ENCODE results near the gene OSER1. TPM values are rescaled to one million over a fixed set of nuclear protein-coding genes. Genes with fewer than 3 reads are reported as not detected.

Gene OSER1
- total RNA-seq, 4 donors from 2014 or later: 45.2 to 94.4 (median 71.0) TPM

GRCh38 chr20:44151621-44152416 is 58.8 kb downstream of the OSER1 start:
- 60% methylated on average over 14 of the region's 14 CpGs for WGBS
- peak overlapping the region; percentile 85 to 95 (median 92) for H3K27ac ChIP-seq (replicated peaks in 1 of 4)

GRCh38 chr20:44146272-44146671 is 64.3 kb downstream of the OSER1 start:
- Histone ChIP-seq H3K4me3 (no peak overlapping the region), H3K9me3 (no peaks in the 10 kb centered on the region), H3K4me1 (peaks cover 62 to 100% (median 89%) of the 10 kb centered on the region in 4 donors), H3K27ac (replicated peaks in 1 of 4) (peak overlapping the region; percentile 85 to 95 (median 92)), H3K36me3 (peaks cover 0 to 4% (median 0%) of the 10 kb centered on the region in 4 donors), H3K27me3 (no peaks in the 10 kb centered on the region)
- WGBS: 23% methylated on average over 4 of the region's 4 CpGs
- TF ChIP-seq POLR2AphosphoS5 (IDR thresholded peaks at IDR 0.05) (no peak), EP300 (IDR thresholded peaks at IDR 0.05) (no peak), POLR2A (IDR thresholded peaks at IDR 0.05; ENCODE audit: low read depth) (no peak)
- TF ChIP-seq, protein P1, sequence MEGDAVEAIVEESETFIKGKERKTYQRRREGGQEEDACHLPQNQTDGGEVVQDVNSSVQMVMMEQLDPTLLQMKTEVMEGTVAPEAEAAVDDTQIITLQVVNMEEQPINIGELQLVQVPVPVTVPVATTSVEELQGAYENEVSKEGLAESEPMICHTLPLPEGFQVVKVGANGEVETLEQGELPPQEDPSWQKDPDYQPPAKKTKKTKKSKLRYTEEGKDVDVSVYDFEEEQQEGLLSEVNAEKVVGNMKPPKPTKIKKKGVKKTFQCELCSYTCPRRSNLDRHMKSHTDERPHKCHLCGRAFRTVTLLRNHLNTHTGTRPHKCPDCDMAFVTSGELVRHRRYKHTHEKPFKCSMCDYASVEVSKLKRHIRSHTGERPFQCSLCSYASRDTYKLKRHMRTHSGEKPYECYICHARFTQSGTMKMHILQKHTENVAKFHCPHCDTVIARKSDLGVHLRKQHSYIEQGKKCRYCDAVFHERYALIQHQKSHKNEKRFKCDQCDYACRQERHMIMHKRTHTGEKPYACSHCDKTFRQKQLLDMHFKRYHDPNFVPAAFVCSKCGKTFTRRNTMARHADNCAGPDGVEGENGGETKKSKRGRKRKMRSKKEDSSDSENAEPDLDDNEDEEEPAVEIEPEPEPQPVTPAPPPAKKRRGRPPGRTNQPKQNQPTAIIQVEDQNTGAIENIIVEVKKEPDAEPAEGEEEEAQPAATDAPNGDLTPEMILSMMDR (IDR thresholded peaks at IDR 0.05): no peak
- intact Hi-C loops (cut with DNase I): no loop called here
- no peak for DNase-seq (ENCODE audit: extremely low spot score)

More at GRCh38 chr20:44151621-44152416, 58.8 kb downstream of the OSER1 start:
- no peak overlapping the region for H3K4me3 ChIP-seq
- intact Hi-C loops (cut with DNase I): no loop called here
- no peaks in the 10 kb centered on the region for H3K9me3 ChIP-seq
- H3K27me3 ChIP-seq: no peaks in the 10 kb centered on the region
- H3K4me1 ChIP-seq: peaks cover 41 to 100% (median 81%) of the 10 kb centered on the region in 4 donors
- H3K36me3 ChIP-seq: no peaks in the 10 kb centered on the region
- TF ChIP-seq POLR2A (IDR thresholded peaks at IDR 0.05; ENCODE audit: low read depth) (no peak), POLR2AphosphoS5 (IDR thresholded peaks at IDR 0.05) (peak; percentile 46 to 83), EP300 (IDR thresholded peaks at IDR 0.05) (peak; percentile 72)
- TF ChIP-seq, protein P1 (IDR thresholded peaks at IDR 0.05): no peak
- DNase-seq (ENCODE audit: extremely low spot score): no peak

Other genes starting within 250 kb of the OSER1 start
- gene JPH2, start 23.6 kb downstream of the OSER1 start, total RNA-seq: 100 to 1,000 TPM; 187 to 441 (median 295) TPM
- gene GDAP1L1, start 36.5 kb upstream of the OSER1 start, total RNA-seq: under 1 TPM in 2 of 4 donors, not detected in 2; 0.23 to 0.83 TPM
- 10 to 100 TPM in 1 of 4 donors, 1 to 10 TPM in 3; 7.0 to 11.1 (median 8.3) TPM for gene FITM2, start 100.4 kb upstream of the OSER1 start, total RNA-seq
- not detected for gene R3HDML, start 126.3 kb upstream of the OSER1 start, total RNA-seq
- gene HNF4A, start 144.9 kb upstream of the OSER1 start, total RNA-seq: under 1 TPM in 1 of 4 donors, not detected in 3; 0.63 TPM

Measured in esophagus muscularis mucosa (tissue), 4 donors.